ENCODE data around the gene AGBL5. TPM values are rescaled to one million over a fixed set of nuclear protein-coding genes. Genes with fewer than 3 reads are reported as not detected.
A peak's percentile ranks its signal among the peaks of the same experiment; 100 is the strongest.
"Not testable (repeated sequence)": the region's sequence is repeated elsewhere in the genome, so short reads cannot be mapped to it uniquely, and the experiment has no call there.

AGBL5 gene
- total RNA-seq, 2 donors from 2014 or later = 20.0 to 22.9 TPM

GRCh38 chr2:27096748-27097297 lies 45.4 kb downstream of the AGBL5 start:
- intact Hi-C loops (cut with DNase I) = loop anchor here (1.0 to 5.0 kb wide), 2 partner anchors 105 to 183 kb away; no protein-coding TSS in a partner anchor
- DNase-seq (ENCODE audit: low spot score) = no peak

GRCh38 chr2:27097341-27097740 lies 45.9 kb downstream of the AGBL5 start:
- intact Hi-C loops (cut with DNase I) = loop anchor here (1.0 to 5.0 kb wide), 2 partner anchors 105 to 183 kb away; no protein-coding TSS in a partner anchor
- no peak for DNase-seq (ENCODE audit: low spot score)

- DNase-seq (ENCODE audit: low spot score) = no peak
- intact Hi-C loops (cut with DNase I) = loop anchor here in 1 of 2 donors (5.0 kb wide), 1 partner anchor 103 kb away; no protein-coding TSS in a partner anchor
These were observed 48.0 kb downstream of the AGBL5 start for GRCh38 chr2:27099334-27099955.

GRCh38 chr2:27100036-27100435 lies 48.6 kb downstream of the AGBL5 start:
- intact Hi-C loops (cut with DNase I) = loop anchor here (5.0 kb wide), 3 partner anchors 92 to 177 kb away; partner anchors contain the start of gene DNAJC5G (in 1 of the 2)
- no peak for DNase-seq (ENCODE audit: low spot score)

GRCh38 chr2:27102329-27102728 lies 50.9 kb downstream of the AGBL5 start:
- DNase-seq (ENCODE audit: low spot score) = peak; percentile 47
- intact Hi-C loops (cut with DNase I) = loop anchor here (5.0 kb wide), 3 partner anchors 90 to 175 kb away; partner anchors contain the start of gene DNAJC5G (in 1 of the 2)

- intact Hi-C loops (cut with DNase I) = no loop called here
- DNase-seq (ENCODE audit: low spot score) = no peak
These were observed 54.5 kb downstream of the AGBL5 start for GRCh38 chr2:27105981-27106380.

- intact Hi-C loops (cut with DNase I) = no loop called here
- no peak for DNase-seq (ENCODE audit: low spot score)
These were observed 56.8 kb downstream of the AGBL5 start for GRCh38 chr2:27108221-27108620.

GRCh38 chr2:27109083-27109482 lies 57.6 kb downstream of the AGBL5 start:
- DNase-seq (ENCODE audit: low spot score) = no peak
- intact Hi-C loops (cut with DNase I) = no loop called here

- DNase-seq (ENCODE audit: low spot score); intact Hi-C loops (cut with DNase I): not testable (repeated sequence)
These were observed 59.3 kb downstream of the AGBL5 start for GRCh38 chr2:27110603-27111352.

- DNase-seq (ENCODE audit: low spot score); intact Hi-C loops (cut with DNase I): not testable (repeated sequence)
These were observed 60.1 kb downstream of the AGBL5 start for GRCh38 chr2:27111392-27112078.

- DNase-seq (ENCODE audit: low spot score) = no peak
These were observed 64.1 kb downstream of the AGBL5 start for GRCh38 chr2:27115519-27115918.

GRCh38 chr2:27117995-27118524 lies 66.6 kb downstream of the AGBL5 start:
- intact Hi-C loops (cut with DNase I) = no loop called here
- peak; percentile 15 for DNase-seq (ENCODE audit: low spot score)

More at GRCh38 chr2:27115519-27115918, 64.1 kb downstream of the AGBL5 start:
- intact Hi-C loops (cut with DNase I) = no loop called here

GRCh38 chr2:27118525-27119329 lies 67.3 kb downstream of the AGBL5 start, which contains the start of gene CGREF1:
TSS of gene CGREF1 (minus strand) at chr2:27119128. CDS start at chr2:27104366, 14,762 bp downstream.
- DNase-seq (ENCODE audit: low spot score) = peak; percentile 81
- intact Hi-C loops (cut with DNase I) = no loop called here

GRCh38 chr2:27119330-27119670 lies 67.8 kb downstream of the AGBL5 start:
- peak; percentile 38 for DNase-seq (ENCODE audit: low spot score)
- intact Hi-C loops (cut with DNase I) = not testable (repeated sequence)

Other genes with a start within 250 kb of the AGBL5 start
- gene DPYSL5, start 203.5 kb upstream of the AGBL5 start, total RNA-seq = not detected
- gene MAPRE3, start 81.0 kb upstream of the AGBL5 start, total RNA-seq = 10 to 100 TPM; 11.4 to 16.3 TPM
- 10 to 100 TPM; 68.0 to 69.8 TPM for gene TMEM214, start 18.7 kb upstream of the AGBL5 start, total RNA-seq
- 100 to 1,000 TPM; 222 to 314 TPM for gene OST4, start 20.0 kb downstream of the AGBL5 start, total RNA-seq
- gene EMILIN1, start 26.9 kb downstream of the AGBL5 start, total RNA-seq = 100 to 1,000 TPM; 178 to 323 TPM
- 1 to 10 TPM; 5.7 to 7.8 TPM for gene KHK, start 35.1 kb downstream of the AGBL5 start, total RNA-seq
- 10 to 100 TPM; 25.8 to 27.8 TPM for gene CGREF1, start 67.5 kb downstream of the AGBL5 start, total RNA-seq
- gene ABHD1, start 72.1 kb downstream of the AGBL5 start, total RNA-seq = under 1 TPM; 0.37 to 0.48 TPM
- gene PREB, start 83.0 kb downstream of the AGBL5 start, total RNA-seq = 10 to 100 TPM; 90.7 to 92.3 TPM
- gene PRR30, start 87.7 kb downstream of the AGBL5 start, total RNA-seq = not detected
- gene TCF23, start 97.3 kb downstream of the AGBL5 start, total RNA-seq = 10 to 100 TPM in 1 of 2 donors, 1 to 10 TPM in 1; 5.0 to 10.7 TPM
- 100 to 1,000 TPM in 1 of 2 donors, 10 to 100 TPM in 1; 76.1 to 116 TPM for gene ATRAID, start 160.4 kb downstream of the AGBL5 start, total RNA-seq
- 10 to 100 TPM; 15.3 to 16.8 TPM for gene SLC5A6, start 160.6 kb downstream of the AGBL5 start, total RNA-seq
- 10 to 100 TPM; 20.1 to 27.4 TPM for gene CAD, start 165.7 kb downstream of the AGBL5 start, total RNA-seq
- gene SLC30A3, start 211.4 kb downstream of the AGBL5 start, total RNA-seq = 1 to 10 TPM in 1 of 2 donors, under 1 TPM in 1; 0.24 to 1.4 TPM
- 1 to 10 TPM in 1 of 2 donors, under 1 TPM in 1; 0.19 to 1.0 TPM for gene DNAJC5G, start 223.8 kb downstream of the AGBL5 start, total RNA-seq
- under 1 TPM; 0.32 to 0.52 TPM for gene TRIM54, start 230.8 kb downstream of the AGBL5 start, total RNA-seq

Measured in posterior vena cava (tissue), 2 donors.